Uterus (tissue), 2 donors: ENCODE measurements around the gene SKI.
A peak's percentile ranks its signal among the peaks of the same experiment; 100 is the strongest.

Experiments used
- POLR2A ChIP-seq, 2 donors: fragments of 450-650 bp; IDR thresholded peaks; one replicate each; pipeline ENCODE4 v1.6.1; 2016; ENCODE audit warnings: antibody characterized with exemption in 2 of 2, mild to moderate bottlenecking in 1 of 2, moderate library complexity in 1 of 2
- TF ChIP-seq, protein P1 (sequence below), 4 experiments: fragments of 200-600 bp in 2 of 4; fragments of 450-650 bp in 2 of 4; sonication (generic) in 2 of 4; IDR thresholded peaks; one replicate each; pipeline ENCODE4 v1.5.1; 2016 to 2019; ENCODE audit warnings: antibody characterized with exemption in 4 of 4, mild to moderate bottlenecking in 2 of 4, moderate library complexity in 1 of 4

DNA sequence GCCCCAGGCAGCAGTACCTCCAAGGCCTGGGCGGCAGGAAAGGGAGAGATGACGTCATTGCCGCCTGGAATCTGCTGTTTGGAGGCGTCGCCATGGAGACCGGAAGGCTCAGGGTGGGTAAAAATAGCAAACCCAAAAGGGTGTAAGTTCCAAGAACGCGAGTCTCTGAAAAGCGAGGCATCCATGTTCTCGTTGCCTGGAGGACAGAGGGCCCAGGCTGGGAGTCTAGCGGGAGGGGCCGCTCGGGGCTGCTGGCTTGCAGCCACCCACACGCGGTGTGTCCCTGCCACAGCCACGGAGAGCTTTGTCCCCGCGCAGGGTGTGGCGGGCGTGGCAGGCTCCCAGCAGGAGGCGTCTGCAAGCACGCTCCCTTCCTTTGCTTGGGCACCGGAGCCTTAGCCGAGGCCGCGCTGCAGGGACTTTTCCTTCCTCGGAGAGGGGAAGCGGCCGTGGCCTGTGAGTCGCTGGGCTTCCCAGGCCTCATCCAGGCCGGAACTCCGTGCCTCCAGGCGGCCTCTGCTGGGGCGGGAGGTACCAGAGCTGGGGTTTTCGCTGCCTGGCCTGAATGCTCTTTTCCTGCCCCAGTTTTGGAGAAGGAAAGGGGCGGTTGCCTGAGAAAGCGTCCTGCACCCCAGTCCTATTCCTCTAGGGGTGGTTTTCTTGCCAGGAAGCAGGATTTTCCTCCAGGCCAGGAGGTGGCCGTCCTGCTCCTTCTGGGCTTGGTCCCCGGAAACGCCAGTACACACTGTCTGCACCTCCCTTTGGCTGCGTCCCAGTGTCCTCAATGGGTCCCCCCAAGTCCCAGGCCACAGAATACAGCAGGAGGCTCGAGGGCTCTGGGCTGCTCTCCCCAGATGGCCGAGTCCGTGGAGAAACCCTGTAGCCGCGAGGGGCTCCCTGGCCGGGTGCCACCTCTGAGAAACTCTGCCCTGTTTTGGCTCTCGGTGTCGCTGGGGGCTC lies 15.3 kb upstream of the SKI start:
- TF ChIP-seq, protein P1, sequence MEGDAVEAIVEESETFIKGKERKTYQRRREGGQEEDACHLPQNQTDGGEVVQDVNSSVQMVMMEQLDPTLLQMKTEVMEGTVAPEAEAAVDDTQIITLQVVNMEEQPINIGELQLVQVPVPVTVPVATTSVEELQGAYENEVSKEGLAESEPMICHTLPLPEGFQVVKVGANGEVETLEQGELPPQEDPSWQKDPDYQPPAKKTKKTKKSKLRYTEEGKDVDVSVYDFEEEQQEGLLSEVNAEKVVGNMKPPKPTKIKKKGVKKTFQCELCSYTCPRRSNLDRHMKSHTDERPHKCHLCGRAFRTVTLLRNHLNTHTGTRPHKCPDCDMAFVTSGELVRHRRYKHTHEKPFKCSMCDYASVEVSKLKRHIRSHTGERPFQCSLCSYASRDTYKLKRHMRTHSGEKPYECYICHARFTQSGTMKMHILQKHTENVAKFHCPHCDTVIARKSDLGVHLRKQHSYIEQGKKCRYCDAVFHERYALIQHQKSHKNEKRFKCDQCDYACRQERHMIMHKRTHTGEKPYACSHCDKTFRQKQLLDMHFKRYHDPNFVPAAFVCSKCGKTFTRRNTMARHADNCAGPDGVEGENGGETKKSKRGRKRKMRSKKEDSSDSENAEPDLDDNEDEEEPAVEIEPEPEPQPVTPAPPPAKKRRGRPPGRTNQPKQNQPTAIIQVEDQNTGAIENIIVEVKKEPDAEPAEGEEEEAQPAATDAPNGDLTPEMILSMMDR (IDR thresholded peaks at IDR 0.05), result peak; percentile 14 to 33 (median 24)
- TF ChIP-seq POLR2A (IDR thresholded peaks at IDR 0.05), result peak; percentile 68 to 73
